DOHH2 (cell line): ENCODE measurements around the gene NFIA.

Source experiments
- CTCF ChIP-seq: fragments of 200-600 bp; sonication (generic); IDR thresholded peaks from one replicate; pipeline ENCODE4 v1.5.1; 2014; ENCODE audit warnings: antibody characterized with exemption, mild to moderate bottlenecking, low read depth, low read length; ENCODE audit not compliant: poor library complexity, severe bottlenecking
- EZH2phosphoT487 ChIP-seq: fragments of 200-600 bp; sonication (generic); IDR thresholded peaks from 2 replicates; pipeline ENCODE4 v1.6.1; 2017; ENCODE audit warnings: borderline replicate concordance, mild to moderate bottlenecking, antibody characterized with exemption, low read length, moderate library complexity, mixed read lengths

- TF ChIP-seq CTCF (no peak), EZH2phosphoT487 (no peak)
These were observed 288.0 kb downstream of the NFIA start for GRCh38 chr1:61370177-61370912.
